ENCODE results near the gene EDC3.

The EDC3 gene

DNA sequence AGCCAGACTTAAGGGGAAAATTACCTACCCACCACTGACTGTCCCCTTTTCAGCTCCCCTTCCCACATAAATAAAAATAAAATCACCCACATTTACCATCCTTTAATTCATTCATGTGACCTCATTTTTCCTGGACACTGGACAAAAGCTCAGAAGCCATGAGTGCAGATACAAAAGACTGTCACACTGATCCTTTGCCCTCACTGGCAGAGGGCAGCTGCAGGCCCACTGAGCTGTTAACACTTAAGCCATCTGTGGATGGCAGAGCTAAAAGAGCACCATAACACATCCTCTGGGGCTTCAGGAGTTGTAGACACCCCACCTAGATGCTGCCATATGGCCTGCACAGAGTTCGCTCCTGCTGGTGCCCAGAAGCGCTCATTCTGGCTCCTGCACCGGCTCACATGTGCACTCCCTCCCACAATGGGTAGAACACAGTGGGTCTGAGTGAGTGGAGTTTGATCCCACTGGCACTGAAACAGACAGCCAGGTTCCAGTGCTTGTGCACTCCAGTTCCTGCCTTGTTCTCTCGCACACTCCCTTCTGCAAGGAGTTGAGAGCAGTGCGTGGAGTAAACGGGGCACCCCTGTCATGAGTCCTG, 38.8 kb downstream of the EDC3 start:
- no peak for DNase-seq (ENCODE audit: low spot score in 2 of 2)
- in situ Hi-C loops (cut with MboI; ENCODE audit: low sequenced_read_pairs) = loop anchor here (10.0 kb wide), 1 partner anchor 98 kb away; no protein-coding TSS in a partner anchor
- Histone ChIP-seq H3K4me1 (no peaks in the 10 kb centered on the region), H3K27me3 (ENCODE audit: low read depth) (no peaks in the 10 kb centered on the region), H3K4me3 (no peak overlapping the region), H3K36me3 (replicated peaks) (peaks cover 16% of the 10 kb centered on the region), H3K9me3 (no peaks in the 10 kb centered on the region)

DNA sequence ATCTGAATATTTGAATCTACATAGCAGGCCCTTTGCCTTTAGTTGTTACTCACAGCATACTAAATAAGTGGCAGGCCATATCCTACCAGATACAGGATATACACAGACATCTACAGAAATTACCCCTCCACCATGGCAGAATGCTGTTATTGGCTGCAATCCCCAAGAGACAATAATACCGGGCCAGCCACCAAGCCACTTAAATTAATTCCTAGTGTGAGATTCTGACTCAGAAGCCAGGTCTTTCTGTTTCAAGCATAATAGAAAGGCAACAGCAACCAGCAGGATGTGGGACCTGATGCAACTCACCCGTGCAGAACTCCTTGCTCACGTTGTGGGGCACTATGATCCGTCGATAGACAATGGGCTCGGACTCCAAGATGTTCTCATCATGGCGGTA, 40.4 kb downstream of the EDC3 start:
- in situ Hi-C loops (cut with MboI; ENCODE audit: low sequenced_read_pairs) = loop anchor here (10.0 kb wide), 1 partner anchor 99 kb away; no protein-coding TSS in a partner anchor
- H3K27me3 ChIP-seq (ENCODE audit: low read depth) = no peaks in the 10 kb centered on the region
- DNase-seq (ENCODE audit: low spot score in 2 of 2) = no peak
- no peaks in the 10 kb centered on the region for H3K4me1 ChIP-seq
- no peaks in the 10 kb centered on the region for H3K9me3 ChIP-seq
- no peak overlapping the region for H3K4me3 ChIP-seq
- peaks cover 24% of the 10 kb centered on the region for H3K36me3 ChIP-seq (replicated peaks)

DNA sequence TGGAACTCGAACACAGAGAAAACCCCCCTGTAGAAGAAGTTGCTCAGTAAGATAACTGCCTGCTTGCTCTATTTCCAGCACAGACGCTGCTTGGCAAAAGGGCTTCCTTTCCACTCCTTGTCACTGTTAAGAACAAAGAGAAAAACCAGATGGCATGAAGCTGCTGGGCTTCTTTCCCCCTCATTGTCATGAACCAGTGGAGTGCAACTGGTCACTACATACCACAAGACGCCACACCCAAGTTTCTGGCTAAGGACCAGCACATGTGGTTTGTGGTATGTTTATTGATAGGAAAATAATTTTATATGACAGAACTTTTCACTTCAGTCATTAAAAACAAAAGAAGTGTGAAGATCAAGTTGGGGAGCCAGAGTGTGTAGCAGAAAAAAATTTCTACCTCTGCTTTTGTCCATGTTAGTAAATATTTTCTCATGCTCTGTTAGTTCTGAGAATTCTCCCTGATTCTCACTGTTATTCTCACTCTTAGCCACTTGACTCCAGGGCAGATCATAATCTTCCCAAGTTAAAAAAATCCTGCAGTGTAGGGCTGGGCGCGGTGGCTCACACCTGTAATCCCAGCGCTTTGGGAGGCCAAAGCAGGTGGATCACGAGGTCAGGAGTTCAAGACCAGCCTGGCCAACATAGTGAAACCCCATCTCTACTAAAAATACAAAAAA, 42.3 kb downstream of the EDC3 start:
- no peaks in the 10 kb centered on the region for H3K9me3 ChIP-seq
- in situ Hi-C loops (cut with MboI; ENCODE audit: low sequenced_read_pairs) = loop anchor here (10.0 kb wide), 1 partner anchor 101 kb away; no protein-coding TSS in a partner anchor
- H3K27me3 ChIP-seq (ENCODE audit: low read depth) = no peaks in the 10 kb centered on the region
- DNase-seq (ENCODE audit: low spot score in 2 of 2) = no peak
- no peaks in the 10 kb centered on the region for H3K4me1 ChIP-seq
- no peak overlapping the region for H3K4me3 ChIP-seq
- peaks cover 26% of the 10 kb centered on the region for H3K36me3 ChIP-seq (replicated peaks)

DNA sequence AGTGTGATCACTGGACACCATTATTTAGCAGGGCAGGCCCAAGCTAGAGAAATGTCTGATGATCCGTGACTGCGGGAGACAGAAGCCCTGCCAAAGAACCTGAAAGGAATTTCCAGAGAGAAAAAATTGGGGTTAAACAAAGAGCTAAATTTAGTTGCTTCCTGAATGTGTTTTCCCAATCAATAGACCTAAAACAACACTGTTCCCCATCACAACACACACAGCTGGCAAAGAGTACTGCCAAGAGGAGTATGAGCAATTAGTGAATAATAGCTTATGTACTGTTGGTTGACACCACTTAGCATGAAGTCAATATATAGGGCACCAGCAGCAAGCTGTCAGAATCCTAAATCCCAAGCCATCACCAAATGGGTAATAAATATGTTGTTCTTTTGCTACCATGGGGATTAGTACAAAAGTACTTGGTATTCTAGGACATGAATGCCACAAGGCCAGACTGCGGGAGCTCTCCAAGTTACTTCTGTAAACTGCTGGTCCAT, 44.5 kb downstream of the EDC3 start:
- no peaks in the 10 kb centered on the region for H3K9me3 ChIP-seq
- DNase-seq (ENCODE audit: low spot score in 2 of 2) = no peak
- no peak overlapping the region for H3K4me3 ChIP-seq
- in situ Hi-C loops (cut with MboI; ENCODE audit: low sequenced_read_pairs) = loop anchor here (10.0 kb wide), 1 partner anchor 104 kb away; no protein-coding TSS in a partner anchor
- peaks cover 26% of the 10 kb centered on the region for H3K36me3 ChIP-seq (replicated peaks)
- no peaks in the 10 kb centered on the region for H3K4me1 ChIP-seq
- H3K27me3 ChIP-seq (ENCODE audit: low read depth) = no peaks in the 10 kb centered on the region

DNA sequence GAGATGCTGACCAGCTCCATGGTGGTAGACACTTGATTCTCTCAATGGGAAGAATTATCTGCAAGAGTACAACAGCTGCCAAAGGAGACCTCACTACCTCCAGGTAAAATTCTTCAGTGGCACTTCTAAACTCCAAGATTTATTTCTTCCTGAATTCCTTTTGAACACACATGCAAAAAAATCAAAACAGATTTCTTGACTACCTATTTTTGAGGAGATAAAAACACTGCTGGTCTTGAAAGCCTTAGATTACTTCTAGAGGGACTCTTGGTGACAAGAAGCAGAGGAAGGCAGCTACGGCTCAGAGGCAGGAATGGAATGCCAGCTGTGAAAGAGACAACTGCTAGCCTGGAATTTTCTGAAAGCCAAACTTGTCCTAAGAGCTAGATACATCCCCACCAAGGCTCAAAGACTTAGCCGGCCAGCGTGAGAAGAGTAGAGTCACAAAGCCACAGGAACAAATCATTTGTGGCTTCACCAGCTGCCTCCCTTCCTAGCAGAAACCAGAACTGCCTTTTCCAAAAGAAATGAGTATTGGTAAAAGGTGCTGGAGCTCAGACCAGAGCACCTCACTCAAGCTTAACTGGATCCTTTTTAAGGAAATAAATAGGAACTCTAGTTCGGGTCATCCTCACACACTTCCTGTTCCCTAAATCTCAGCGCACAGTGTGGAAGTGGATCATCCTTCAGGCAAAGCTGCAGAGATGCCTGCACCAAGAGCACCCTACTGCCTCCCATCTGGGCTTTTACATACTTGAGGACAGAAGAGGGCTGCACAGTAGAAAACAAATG, 47.6 kb downstream of the EDC3 start:
- DNase-seq (ENCODE audit: low spot score in 2 of 2) = no peak
- Histone ChIP-seq H3K4me1 (peaks cover under 1% of the 10 kb centered on the region; the same call in 1 of the 2 replicates), H3K9me3 (no peaks in the 10 kb centered on the region), H3K36me3 (replicated peaks) (peaks cover 11% of the 10 kb centered on the region), H3K4me3 (no peak overlapping the region), H3K27me3 (ENCODE audit: low read depth) (no peaks in the 10 kb centered on the region)
- in situ Hi-C loops (cut with MboI; ENCODE audit: low sequenced_read_pairs) = no loop called here

DNA sequence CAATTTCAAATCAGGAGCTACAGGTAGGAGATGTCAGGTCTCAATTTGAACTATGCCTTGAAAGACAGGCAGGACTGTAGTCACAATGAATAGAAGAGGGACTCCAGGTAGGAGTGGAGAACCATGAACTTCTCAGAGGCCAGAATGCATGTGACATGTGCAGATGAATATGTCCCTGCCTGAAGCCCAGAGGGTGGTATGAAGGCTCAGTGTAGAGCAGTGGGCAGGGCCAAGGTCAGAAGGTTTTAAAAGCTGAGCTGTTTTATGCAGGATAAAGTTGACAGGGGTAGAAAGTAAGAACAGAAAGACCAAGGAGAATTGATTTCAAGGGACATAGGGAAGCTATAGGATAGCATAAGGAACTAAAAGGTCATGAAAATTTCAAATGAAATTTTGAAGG, 49.3 kb downstream of the EDC3 start:
- DNase-seq (ENCODE audit: low spot score in 2 of 2) = no peak
- Histone ChIP-seq H3K4me1 (peaks cover 8% of the 10 kb centered on the region; the same call in 1 of the 2 replicates), H3K9me3 (no peaks in the 10 kb centered on the region), H3K4me3 (no peak overlapping the region), H3K27me3 (ENCODE audit: low read depth) (no peaks in the 10 kb centered on the region), H3K36me3 (replicated peaks) (peaks cover 15% of the 10 kb centered on the region)
- in situ Hi-C loops (cut with MboI; ENCODE audit: low sequenced_read_pairs) = no loop called here

DNA sequence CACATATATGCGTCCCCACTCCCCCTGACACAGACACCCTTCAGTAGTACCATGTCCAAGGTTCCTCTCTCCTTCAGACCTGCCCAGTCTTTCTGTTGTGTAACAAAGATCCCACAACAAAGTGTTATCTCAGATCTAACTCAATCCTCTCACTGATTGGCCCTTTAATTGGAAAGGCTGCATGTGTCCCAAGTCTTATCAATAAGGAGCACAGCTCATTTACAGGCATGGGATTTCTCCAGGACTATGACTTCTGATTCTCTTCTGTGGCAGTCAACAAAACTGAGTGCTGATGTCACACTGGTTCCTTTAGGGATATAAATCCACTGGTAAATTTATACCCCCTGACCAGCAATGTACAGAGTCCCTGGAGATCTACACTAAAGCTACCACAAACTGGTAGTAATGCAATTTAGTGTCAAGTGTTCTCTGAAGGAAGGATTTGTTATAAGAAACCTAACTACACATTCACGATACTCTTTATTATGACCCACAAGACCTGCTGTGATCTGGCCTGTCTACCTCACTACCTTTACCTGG, 52.1 kb downstream of the EDC3 start:
- DNase-seq (ENCODE audit: low spot score in 2 of 2) = no peak
- Histone ChIP-seq H3K36me3 (replicated peaks) (peaks cover 29% of the 10 kb centered on the region), H3K27me3 (ENCODE audit: low read depth) (no peaks in the 10 kb centered on the region), H3K9me3 (no peaks in the 10 kb centered on the region), H3K4me1 (peaks cover 8% of the 10 kb centered on the region; the same call in 1 of the 2 replicates), H3K4me3 (no peak overlapping the region)
- in situ Hi-C loops (cut with MboI; ENCODE audit: low sequenced_read_pairs) = loop anchor here (5.0 kb wide), 1 partner anchor 309 kb away; no protein-coding TSS in a partner anchor

DNA sequence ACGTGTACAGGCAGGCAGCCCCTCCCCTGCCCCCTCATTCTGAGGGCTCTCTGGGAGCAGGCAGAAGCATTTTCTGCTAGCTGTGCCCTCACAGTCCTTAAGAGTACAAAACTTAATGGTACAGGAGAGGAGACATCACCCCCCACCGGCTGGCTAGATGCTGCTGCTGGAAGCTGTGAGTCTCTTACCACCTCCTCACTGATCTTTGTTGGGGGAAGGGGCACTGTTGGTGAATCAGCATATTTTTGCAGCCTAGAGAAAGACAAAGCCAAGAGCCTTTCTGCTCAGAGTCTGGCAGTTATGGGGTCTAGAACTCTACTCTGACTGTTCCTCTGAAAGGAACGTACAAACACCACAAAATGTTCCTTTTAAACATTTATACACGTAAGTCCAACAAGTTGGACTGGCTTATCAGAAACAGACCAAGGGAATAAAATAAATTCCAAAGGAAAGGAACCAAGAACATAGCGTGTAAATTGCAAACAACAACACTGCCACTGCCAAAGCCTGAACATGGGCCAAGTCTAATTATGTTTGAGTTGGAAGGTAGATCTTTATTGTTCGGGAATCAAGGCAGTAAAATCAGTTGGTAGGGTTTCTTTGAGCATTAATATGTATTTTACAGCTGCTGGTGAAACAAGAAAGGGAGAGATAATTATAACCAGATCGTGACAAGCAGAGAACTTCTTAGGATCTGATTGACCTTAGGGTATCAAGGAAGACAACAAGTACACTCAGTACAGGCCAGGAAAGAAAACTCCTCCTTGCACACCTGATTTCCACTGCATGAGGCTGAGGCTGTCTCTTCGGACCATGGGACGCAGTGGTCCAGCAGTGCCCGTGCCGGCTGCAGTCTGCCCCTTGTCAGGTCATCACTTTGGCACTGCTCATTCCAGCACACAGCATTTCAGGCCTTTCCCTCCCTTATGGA, 52.8 kb downstream of the EDC3 start:
- peaks cover 8% of the 10 kb centered on the region; the same call in 1 of the 2 replicates for H3K4me1 ChIP-seq
- H3K27me3 ChIP-seq (ENCODE audit: low read depth) = no peaks in the 10 kb centered on the region
- DNase-seq (ENCODE audit: low spot score in 2 of 2) = no peak
- no peaks in the 10 kb centered on the region for H3K9me3 ChIP-seq
- in situ Hi-C loops (cut with MboI; ENCODE audit: low sequenced_read_pairs) = loop anchor here (5.0 kb wide), 1 partner anchor 309 kb away; no protein-coding TSS in a partner anchor
- H3K36me3 ChIP-seq (replicated peaks) = peaks cover 33% of the 10 kb centered on the region
- H3K4me3 ChIP-seq = no peak overlapping the region

DNA sequence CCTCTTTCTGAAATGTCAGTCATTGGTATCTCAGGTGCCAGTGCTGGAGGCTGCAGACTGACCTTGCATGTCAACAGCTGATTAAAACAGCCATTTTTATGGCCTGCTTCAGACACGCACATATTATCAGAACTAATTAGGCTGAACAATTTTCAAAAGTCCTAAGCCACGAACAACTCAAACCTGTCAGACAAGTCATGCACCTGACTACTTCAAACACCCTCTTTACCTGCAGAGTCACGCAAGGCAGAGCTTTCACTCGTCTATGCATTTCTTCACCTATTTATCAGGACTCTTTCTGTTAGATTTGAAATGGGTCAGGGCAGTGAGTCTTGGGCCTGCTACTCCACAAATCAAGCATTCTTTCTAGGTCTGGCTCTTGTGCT, 53.5 kb downstream of the EDC3 start:
- Histone ChIP-seq H3K9me3 (no peaks in the 10 kb centered on the region), H3K4me3 (no peak overlapping the region), H3K4me1 (peaks cover 8% of the 10 kb centered on the region; the same call in 1 of the 2 replicates), H3K27me3 (ENCODE audit: low read depth) (no peaks in the 10 kb centered on the region), H3K36me3 (replicated peaks) (peaks cover 40% of the 10 kb centered on the region)
- DNase-seq (ENCODE audit: low spot score in 2 of 2) = no peak
- in situ Hi-C loops (cut with MboI; ENCODE audit: low sequenced_read_pairs) = loop anchor here (5.0 kb wide), 1 partner anchor 310 kb away; no protein-coding TSS in a partner anchor

DNA sequence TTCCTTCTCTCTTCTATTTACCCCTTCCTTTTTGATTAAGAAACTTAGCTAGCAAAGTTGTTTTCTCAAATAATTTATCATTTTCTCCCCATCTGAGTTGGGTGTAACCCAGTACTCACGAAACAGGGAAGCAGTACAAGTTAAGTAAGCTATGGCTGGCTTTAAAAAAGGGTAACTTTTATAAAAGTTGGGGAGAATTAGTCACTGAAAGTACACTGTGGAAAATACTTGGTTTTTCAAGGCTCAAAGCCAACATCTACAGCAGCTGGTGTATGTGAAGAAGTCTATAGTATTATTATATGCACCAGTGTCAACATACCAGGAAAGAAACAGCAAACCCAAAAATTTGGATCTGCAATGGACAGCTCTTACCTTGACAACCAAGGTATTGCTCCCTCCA, 54.7 kb downstream of the EDC3 start:
- no peaks in the 10 kb centered on the region for H3K27me3 ChIP-seq (ENCODE audit: low read depth)
- in situ Hi-C loops (cut with MboI; ENCODE audit: low sequenced_read_pairs) = loop anchor here (5.0 kb wide), 1 partner anchor 311 kb away; no protein-coding TSS in a partner anchor
- DNase-seq (ENCODE audit: low spot score in 2 of 2) = no peak
- peaks cover 8% of the 10 kb centered on the region; the same call in 1 of the 2 replicates for H3K4me1 ChIP-seq
- H3K36me3 ChIP-seq (replicated peaks) = peaks cover 50% of the 10 kb centered on the region
- H3K4me3 ChIP-seq = no peak overlapping the region
- no peaks in the 10 kb centered on the region for H3K9me3 ChIP-seq

DNA sequence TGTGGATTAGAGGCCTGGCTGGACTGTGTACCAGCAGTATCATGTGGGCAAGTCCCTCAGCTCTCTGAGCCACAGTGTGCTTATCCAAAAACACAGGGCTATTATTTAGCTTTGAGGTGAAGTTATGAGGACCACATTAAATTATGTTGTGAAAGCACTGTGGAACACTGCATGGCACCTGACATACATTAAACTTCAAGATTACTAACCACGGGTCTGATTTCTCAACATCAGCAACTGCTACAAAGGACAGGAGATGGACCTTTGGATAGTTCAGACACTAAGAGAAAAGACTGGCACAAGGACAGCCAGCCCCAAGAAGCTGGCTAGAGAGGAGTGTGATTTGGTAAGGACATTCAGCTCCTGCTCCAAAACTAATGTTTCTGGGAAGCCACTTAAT, 58.8 kb downstream of the EDC3 start:
- Histone ChIP-seq H3K9me3 (no peaks in the 10 kb centered on the region), H3K4me3 (no peak overlapping the region), H3K27me3 (ENCODE audit: low read depth) (no peaks in the 10 kb centered on the region), H3K36me3 (replicated peaks) (peaks cover 88% of the 10 kb centered on the region), H3K4me1 (no peaks in the 10 kb centered on the region)
- DNase-seq (ENCODE audit: low spot score in 2 of 2) = no peak
- in situ Hi-C loops (cut with MboI; ENCODE audit: low sequenced_read_pairs) = loop anchor here (5.0 kb wide), 1 partner anchor 130 kb away; no protein-coding TSS in a partner anchor

DNA sequence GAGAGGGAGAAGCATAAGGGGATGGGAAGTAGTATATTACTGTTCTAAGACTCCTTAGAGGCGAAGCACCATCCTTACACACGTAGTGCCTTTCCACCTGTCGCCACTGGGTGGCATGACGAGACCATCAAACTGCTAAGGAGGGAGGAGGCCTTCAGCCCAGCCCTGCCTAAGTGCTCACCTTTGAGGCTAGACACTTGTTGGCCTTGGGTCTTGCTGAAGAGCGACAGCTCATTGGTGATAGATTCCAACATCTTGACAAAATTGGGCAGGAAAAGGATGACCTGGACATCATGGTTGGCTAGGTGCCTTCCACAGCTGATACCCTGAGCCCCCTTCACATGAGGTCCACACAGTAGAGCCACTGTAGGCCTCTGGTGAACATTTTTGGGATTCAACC, 60.6 kb downstream of the EDC3 start:
- H3K4me1 ChIP-seq = no peaks in the 10 kb centered on the region

More for the DNA sequence above, 60.6 kb downstream of the EDC3 start:
- in situ Hi-C loops (cut with MboI; ENCODE audit: low sequenced_read_pairs) = loop anchor here (5.0 kb wide), 1 partner anchor 132 kb away; no protein-coding TSS in a partner anchor
- DNase-seq (ENCODE audit: low spot score in 2 of 2) = peak; percentile 84 to 89
- no peaks in the 10 kb centered on the region for H3K27me3 ChIP-seq (ENCODE audit: low read depth)
- peaks cover 94% of the 10 kb centered on the region for H3K36me3 ChIP-seq (replicated peaks)
- H3K4me3 ChIP-seq = no peak overlapping the region
- no peaks in the 10 kb centered on the region for H3K9me3 ChIP-seq
